Mononuclear cell (primary cell): ENCODE measurements around the gene ARHGEF16. TPM values are rescaled to one million over a fixed set of nuclear protein-coding genes. Genes with fewer than 3 reads are reported as not detected.

Source experiments
- H3K27me3 ChIP-seq: 2 replicates; pipeline ENCODE4 v1.6.0; 2011; ENCODE audit warnings: low read length, control low read depth; ENCODE audit not compliant: insufficient read depth
- H3K4me1 ChIP-seq: 2 replicates; pipeline ENCODE4 v1.5.1; 2011; ENCODE audit warnings: mild to moderate bottlenecking, low read length, control low read depth; ENCODE audit not compliant: insufficient read depth
- H3K4me3 ChIP-seq: 2 replicates; pipeline ENCODE4 v1.5.1; 2011; ENCODE audit warnings: mild to moderate bottlenecking, low read length, moderate library complexity
- H3K9me3 ChIP-seq: 2 replicates; pipeline ENCODE4 v1.5.1; 2011; ENCODE audit warnings: low read depth, mild to moderate bottlenecking, control low read depth, low read length
- total RNA-seq: library from RNA; depleted of rRNA; stranded (reverse); fragments of >200 nt; gene quantifications from one replicate; pipeline ENCODE4 v1.2.3, GENCODE V29; 2012

The ARHGEF16 gene
- not detected for total RNA-seq

GRCh38 chr1:3453891-3454810, at the start of gene ARHGEF16:
Gene ARHGEF16, plus strand, starts transcription at chr1:3454665. Its CDS starts 8,420 bp downstream, at chr1:3463085.
- Histone ChIP-seq H3K4me3 (no peak within 1 kb of the TSS), H3K4me1 (peaks cover 9% of the 10 kb centered on the region), H3K9me3 (no peaks in the 10 kb centered on the region), H3K27me3 (peaks cover 8% of the 10 kb centered on the region)

GRCh38 chr1:3404801-3405200, 49.7 kb upstream of the ARHGEF16 start:
- H3K27me3 ChIP-seq = no peaks in the 10 kb centered on the region
- no peak overlapping the region for H3K4me3 ChIP-seq
- H3K9me3 ChIP-seq = no peaks in the 10 kb centered on the region
- no peaks in the 10 kb centered on the region for H3K4me1 ChIP-seq

GRCh38 chr1:3405491-3405890, 49.0 kb upstream of the ARHGEF16 start:
- Histone ChIP-seq H3K27me3 (no peaks in the 10 kb centered on the region), H3K9me3 (no peaks in the 10 kb centered on the region), H3K4me1 (no peaks in the 10 kb centered on the region), H3K4me3 (no peak overlapping the region)

- no peak overlapping the region for H3K4me3 ChIP-seq
- no peaks in the 10 kb centered on the region for H3K4me1 ChIP-seq
- no peaks in the 10 kb centered on the region for H3K27me3 ChIP-seq
- no peaks in the 10 kb centered on the region for H3K9me3 ChIP-seq
These were observed 48.2 kb upstream of the ARHGEF16 start for GRCh38 chr1:3405974-3406867.

GRCh38 chr1:3407021-3407420, 47.4 kb upstream of the ARHGEF16 start:
- no peaks in the 10 kb centered on the region for H3K4me1 ChIP-seq
- no peak overlapping the region for H3K4me3 ChIP-seq
- H3K27me3 ChIP-seq = no peaks in the 10 kb centered on the region
- no peaks in the 10 kb centered on the region for H3K9me3 ChIP-seq

GRCh38 chr1:3408751-3409266, 45.7 kb upstream of the ARHGEF16 start:
- Histone ChIP-seq H3K4me3 (no peak overlapping the region), H3K9me3 (no peaks in the 10 kb centered on the region), H3K27me3 (no peaks in the 10 kb centered on the region), H3K4me1 (no peaks in the 10 kb centered on the region)

GRCh38 chr1:3409366-3410141, 44.9 kb upstream of the ARHGEF16 start:
- no peaks in the 10 kb centered on the region for H3K4me1 ChIP-seq
- no peaks in the 10 kb centered on the region for H3K27me3 ChIP-seq
- no peaks in the 10 kb centered on the region for H3K9me3 ChIP-seq
- no peak overlapping the region for H3K4me3 ChIP-seq

- no peak overlapping the region for H3K4me3 ChIP-seq
- H3K4me1 ChIP-seq = no peaks in the 10 kb centered on the region
- H3K9me3 ChIP-seq = no peaks in the 10 kb centered on the region
- no peaks in the 10 kb centered on the region for H3K27me3 ChIP-seq
These were observed 44.1 kb upstream of the ARHGEF16 start for GRCh38 chr1:3410142-3410925.

GRCh38 chr1:3411806-3412205, 42.7 kb upstream of the ARHGEF16 start:
- no peaks in the 10 kb centered on the region for H3K4me1 ChIP-seq
- H3K4me3 ChIP-seq = no peak overlapping the region
- H3K27me3 ChIP-seq = no peaks in the 10 kb centered on the region
- no peaks in the 10 kb centered on the region for H3K9me3 ChIP-seq

- no peaks in the 10 kb centered on the region for H3K4me1 ChIP-seq
These were observed 42.1 kb upstream of the ARHGEF16 start for GRCh38 chr1:3412376-3412775.

GRCh38 chr1:3413975-3414710, 40.3 kb upstream of the ARHGEF16 start:
- no peak overlapping the region for H3K4me3 ChIP-seq
- H3K9me3 ChIP-seq = no peaks in the 10 kb centered on the region
- H3K27me3 ChIP-seq = no peaks in the 10 kb centered on the region
- no peaks in the 10 kb centered on the region for H3K4me1 ChIP-seq

More at GRCh38 chr1:3412376-3412775, 42.1 kb upstream of the ARHGEF16 start:
- H3K27me3 ChIP-seq = no peaks in the 10 kb centered on the region
- no peaks in the 10 kb centered on the region for H3K9me3 ChIP-seq
- H3K4me3 ChIP-seq = no peak overlapping the region

- no peak overlapping the region for H3K4me3 ChIP-seq
- no peaks in the 10 kb centered on the region for H3K9me3 ChIP-seq
- no peaks in the 10 kb centered on the region for H3K27me3 ChIP-seq
- H3K4me1 ChIP-seq = no peaks in the 10 kb centered on the region
These were observed 39.0 kb upstream of the ARHGEF16 start for GRCh38 chr1:3415260-3416090.
